GM12875 (cell line): ENCODE data around the gene ZNF710.

Source experiments
- H3K4me3 ChIP-seq: one replicate; pipeline ENCODE4 v1.5.1; 2011; ENCODE audit warnings: low read depth, low read length, control low read depth
- TF ChIP-seq, protein P1 (sequence below): IDR thresholded peaks from 2 replicates; pipeline ENCODE4 v1.5.1; 2011; ENCODE audit warnings: low read depth, mild to moderate bottlenecking, control low read depth, inconsistent platforms, low read length, moderate library complexity, borderline replicate concordance; ENCODE audit not compliant: insufficient read depth

ZNF710 gene

DNA sequence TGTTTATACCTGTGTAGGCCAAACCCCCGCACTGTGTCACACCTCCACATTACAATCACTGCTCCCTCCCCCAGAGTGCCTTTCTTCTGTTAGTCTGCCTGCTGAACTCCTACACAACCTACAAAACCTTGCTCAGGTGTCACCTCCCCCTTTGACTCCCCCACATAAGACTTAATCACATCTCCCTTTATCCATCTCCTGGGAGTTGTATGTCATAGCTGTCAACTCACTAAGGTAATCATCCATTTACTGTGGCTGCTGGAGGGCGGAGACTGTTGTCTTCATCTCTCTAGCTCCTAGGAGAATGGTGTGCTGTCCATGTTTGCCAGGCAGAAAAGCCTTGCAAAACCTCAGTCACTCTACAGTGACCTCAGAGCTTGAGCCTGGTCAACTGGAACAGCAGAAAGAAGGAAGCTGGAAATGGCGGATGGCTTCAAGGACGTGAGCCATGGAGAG is 43.8 kb downstream of the ZNF710 start:
- TF ChIP-seq, protein P1, sequence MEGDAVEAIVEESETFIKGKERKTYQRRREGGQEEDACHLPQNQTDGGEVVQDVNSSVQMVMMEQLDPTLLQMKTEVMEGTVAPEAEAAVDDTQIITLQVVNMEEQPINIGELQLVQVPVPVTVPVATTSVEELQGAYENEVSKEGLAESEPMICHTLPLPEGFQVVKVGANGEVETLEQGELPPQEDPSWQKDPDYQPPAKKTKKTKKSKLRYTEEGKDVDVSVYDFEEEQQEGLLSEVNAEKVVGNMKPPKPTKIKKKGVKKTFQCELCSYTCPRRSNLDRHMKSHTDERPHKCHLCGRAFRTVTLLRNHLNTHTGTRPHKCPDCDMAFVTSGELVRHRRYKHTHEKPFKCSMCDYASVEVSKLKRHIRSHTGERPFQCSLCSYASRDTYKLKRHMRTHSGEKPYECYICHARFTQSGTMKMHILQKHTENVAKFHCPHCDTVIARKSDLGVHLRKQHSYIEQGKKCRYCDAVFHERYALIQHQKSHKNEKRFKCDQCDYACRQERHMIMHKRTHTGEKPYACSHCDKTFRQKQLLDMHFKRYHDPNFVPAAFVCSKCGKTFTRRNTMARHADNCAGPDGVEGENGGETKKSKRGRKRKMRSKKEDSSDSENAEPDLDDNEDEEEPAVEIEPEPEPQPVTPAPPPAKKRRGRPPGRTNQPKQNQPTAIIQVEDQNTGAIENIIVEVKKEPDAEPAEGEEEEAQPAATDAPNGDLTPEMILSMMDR: no peak

DNA sequence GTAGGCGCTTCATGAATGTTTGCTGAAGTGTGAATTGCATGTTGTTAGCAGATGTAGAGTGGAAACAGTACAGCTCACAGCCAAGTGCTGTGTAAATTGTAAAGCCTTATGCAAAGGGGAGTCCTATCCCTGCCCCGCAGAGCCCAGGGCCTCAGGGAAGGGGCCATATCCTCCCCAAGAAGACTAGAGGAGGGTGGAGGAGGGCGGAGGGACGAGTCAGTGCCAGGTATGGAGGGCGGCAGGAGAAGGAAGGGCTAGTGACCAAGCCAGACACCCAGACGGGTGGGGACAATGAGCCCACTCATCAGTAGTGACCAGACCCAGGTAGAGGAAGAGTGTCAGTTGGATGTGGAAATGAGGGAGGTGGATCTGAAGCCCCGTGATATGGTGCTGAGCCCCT is 45.2 kb downstream of the ZNF710 start:
- TF ChIP-seq, protein P1: no peak
- no peak overlapping the region for H3K4me3 ChIP-seq

More for the DNA sequence above, 43.8 kb downstream of the ZNF710 start:
- no peak overlapping the region for H3K4me3 ChIP-seq

DNA sequence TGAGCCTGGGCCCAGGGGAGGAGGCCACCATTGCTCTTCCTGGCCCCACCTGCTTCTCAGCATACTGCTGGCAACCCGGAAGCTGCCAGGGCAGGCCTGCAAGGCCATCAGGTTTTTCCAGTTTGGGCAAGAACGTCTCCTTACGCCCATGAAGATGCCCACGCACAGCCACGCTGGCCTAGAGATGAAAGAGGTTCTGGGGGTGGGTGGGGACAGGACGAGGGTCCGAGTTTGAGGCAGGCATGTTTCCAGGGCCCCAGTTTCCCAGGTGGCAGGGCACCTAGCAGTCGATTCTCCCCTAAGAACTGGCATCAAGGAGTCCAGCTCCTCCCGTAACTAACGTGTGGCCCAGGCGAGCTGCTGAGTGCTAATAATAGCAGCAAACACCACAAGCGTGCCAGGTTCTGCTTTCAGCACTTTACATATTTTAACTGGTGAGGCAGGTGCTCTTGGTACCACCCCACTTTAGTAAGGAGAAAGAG is 45.8 kb downstream of the ZNF710 start:
- no peak overlapping the region for H3K4me3 ChIP-seq
- TF ChIP-seq, protein P1: no peak

- H3K4me3 ChIP-seq: no peak overlapping the region
- TF ChIP-seq, protein P1: no peak
These were observed 46.9 kb downstream of the ZNF710 start for GRCh38 chr15:90047956-90048575.

GRCh38 chr15:90049030-90049429 is 47.9 kb downstream of the ZNF710 start:
- TF ChIP-seq, protein P1: no peak
- no peak overlapping the region for H3K4me3 ChIP-seq

- TF ChIP-seq, protein P1: no peak
- no peak overlapping the region for H3K4me3 ChIP-seq
These were observed 48.8 kb downstream of the ZNF710 start for GRCh38 chr15:90049666-90050604.
